Measurements from ENCODE around the gene LHFPL6. TPM values are rescaled to one million over a fixed set of nuclear protein-coding genes. Genes with fewer than 3 reads are reported as not detected.

The LHFPL6 gene
- total RNA-seq = 24.1 and 46.0 TPM in 2 replicates

DNA sequence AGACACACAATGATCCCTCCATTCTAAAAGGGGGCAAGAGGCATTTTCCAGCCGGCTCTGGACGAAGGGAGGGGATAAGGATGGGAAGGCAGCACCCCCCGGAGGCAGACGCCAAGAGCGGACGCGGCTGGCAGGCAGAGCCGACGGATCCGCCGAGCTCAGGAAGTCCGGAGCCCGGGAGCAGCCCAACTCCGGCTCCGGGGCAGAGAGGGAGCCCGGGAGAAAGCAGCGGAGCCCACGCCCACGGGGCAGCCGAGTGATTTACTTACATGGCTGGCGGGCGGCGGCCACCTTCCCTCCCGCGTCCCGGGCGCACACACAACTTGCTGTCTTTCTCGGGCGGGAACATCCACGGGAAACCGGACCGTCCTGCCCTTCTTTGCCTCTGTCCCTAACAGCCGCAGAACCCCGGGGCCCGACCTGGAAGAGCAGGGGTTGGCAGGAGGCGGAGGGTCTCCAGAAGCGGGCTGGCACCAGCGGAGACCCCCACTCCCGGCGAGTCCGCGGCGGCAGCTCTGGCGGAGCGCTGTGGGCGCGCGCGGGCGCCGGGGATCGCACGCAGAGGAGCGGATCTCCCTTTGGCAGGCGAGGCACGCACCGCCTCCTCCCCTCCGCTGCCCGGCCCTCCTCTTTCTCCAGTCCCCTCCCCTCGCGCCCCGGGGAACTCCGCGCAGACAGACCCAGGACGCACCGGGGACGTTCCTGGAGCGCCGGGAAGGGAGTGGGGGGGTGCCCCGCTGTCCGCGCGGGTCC lies at the start of gene LHFPL6:
LHFPL6 (minus strand) TSS at position 580 of the 753 bp plus-strand sequence.
- DNase-seq (ENCODE audit: low read depth, low spot score) = peak; percentile 48

DNA sequence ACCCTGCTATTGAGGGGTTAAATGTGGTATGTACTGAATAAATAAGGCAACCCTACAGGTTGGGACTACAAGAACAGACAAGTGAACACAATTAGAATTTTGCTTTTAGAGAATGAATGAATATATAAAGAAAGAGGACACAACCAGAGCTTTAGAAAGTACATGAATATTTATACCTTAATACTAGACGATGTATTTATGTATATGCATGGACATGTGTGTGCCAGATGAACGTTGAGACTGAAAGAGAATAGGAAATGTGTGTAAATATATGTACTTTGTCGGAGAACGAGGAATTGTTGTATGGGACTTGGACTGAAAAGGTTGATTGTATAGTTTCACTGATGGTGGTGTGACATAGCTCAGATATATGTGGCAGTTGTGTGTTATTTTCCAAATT lies 43.1 kb upstream of the LHFPL6 start:
- no peak for DNase-seq (ENCODE audit: low read depth, low spot score)

DNA sequence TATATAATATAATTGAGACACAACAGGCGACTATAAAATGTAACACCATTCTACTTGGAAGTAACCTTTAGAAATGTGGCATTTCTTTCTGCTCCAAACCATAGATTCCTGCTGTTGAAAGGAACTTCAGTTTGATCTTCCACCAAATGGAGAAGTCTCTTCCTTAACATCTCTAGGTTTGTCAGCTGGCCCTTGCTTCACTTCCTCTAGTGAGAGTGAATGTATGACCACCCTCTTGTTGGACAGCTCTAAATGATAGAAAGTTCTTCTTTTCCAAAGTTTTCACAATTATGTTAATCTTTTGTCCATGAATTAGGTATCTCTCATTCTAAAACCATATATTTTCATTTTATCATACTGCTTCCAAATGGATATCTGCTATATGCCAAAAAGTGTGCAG lies 38.7 kb upstream of the LHFPL6 start:
- no peak for DNase-seq (ENCODE audit: low read depth, low spot score)

DNA sequence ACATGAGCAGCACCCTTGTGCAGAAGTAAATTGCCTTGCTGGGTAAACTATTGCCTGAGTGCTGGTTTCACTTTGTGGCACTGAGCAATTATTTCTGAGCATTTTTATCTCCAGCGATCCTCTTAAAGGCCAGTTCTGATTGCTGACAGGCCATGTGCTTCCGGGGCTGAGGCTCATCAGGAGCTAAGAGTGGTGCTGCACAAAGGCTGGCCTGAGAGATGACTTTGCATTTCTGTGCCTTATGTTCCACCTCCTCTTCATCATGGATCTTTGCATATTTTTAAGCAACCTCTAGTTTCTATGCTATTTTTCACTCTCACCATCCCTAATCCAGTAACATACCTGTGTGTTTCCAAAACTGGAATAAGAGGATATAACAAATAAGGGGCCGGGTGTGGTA lies 34.9 kb upstream of the LHFPL6 start:
- DNase-seq (ENCODE audit: low read depth, low spot score) = no peak

DNA sequence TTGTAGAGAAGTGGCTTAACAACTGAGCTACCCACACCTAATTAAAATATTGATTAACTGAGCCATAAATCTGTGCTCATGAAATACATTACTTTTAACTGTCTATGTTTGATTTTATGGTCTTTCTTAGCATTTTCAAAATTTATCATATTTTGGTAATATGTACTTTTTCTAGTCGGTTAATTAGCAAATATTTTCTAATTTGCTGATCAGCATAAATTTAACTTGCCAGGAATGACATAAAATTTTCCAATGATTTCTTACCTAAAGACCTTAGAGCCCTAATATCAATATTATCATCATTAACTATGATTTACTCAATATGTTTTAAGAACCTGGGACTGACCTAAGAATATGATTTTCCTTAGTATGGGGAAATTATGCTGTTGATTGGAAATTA lies 32.6 kb upstream of the LHFPL6 start:
- DNase-seq (ENCODE audit: low read depth, low spot score) = no peak

DNA sequence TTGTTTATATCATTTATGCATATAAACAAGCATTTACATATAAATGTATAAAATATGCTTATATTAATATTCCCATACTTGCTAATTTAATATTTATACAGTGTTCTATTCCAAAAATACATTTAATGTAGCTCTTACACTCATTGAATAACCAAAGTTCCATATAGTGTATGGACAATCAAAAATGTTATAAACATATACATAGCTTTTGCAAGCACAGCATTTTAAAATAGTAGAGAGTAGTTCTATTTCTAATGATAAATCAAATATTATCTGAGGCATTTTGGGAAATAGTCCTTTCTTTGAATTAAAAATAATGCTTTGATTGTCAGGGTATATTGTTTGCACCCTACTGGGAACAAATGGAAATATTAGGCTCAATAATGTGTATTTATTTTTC lies 30.0 kb upstream of the LHFPL6 start:
- no peak for DNase-seq (ENCODE audit: low read depth, low spot score)

DNA sequence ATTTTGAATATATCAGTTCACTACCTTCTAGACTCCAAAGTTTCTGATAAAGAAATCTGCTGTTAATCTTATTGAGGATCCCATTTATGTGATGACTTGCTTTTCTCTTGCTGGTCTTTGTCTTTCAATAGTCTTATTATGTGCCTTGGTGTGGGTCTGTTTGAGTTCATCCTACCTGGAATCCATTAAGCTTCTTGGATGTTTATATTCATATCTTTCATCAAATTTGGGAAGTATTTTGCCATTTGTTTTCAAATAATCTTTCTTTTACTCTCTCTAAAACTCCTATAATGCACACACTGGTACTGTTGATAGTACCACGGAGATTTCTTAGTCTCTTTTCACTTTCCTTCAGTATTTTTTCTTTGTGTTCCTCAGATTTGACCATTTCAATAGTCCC lies 28.3 kb upstream of the LHFPL6 start:
- DNase-seq (ENCODE audit: low read depth, low spot score) = no peak

DNA sequence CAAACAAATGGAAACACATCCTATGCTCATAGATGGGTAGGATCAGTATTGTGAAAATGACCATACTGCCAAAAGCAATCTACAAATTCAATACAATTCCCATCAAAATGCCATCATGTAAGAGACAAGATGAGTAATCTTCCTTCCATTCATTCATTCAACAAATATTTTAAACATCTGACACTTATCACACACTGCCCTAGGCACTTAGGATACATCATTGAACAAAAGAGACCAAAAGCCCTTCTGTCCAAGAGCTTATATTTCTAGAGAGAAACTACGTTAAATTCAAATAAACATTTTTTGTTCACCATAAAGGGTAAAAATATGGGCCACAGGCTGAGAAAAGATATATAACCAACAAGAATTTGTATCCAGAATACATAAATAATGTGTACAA lies 20.5 kb upstream of the LHFPL6 start:
- no peak for DNase-seq (ENCODE audit: low read depth, low spot score)

DNA sequence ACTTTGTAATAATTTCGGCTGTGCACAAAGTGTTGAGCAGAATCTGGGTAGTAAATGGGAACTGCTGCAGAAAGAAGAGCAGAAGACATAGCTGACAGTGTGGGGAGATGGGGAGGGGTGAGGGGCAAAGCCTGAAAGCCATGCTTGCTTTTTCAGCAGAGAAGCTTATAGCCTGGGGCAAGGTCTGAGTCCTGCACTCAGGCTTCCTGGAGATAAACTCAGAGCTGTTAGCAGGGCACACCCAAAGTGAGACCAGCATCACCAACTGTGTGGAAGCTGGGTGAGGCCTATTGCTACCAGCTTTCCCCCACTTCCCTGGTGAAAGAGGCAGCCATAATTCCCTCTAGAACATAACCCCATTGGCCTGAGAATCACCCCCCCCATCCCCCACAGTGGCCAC lies 15.6 kb upstream of the LHFPL6 start:
- DNase-seq (ENCODE audit: low read depth, low spot score) = no peak

DNA sequence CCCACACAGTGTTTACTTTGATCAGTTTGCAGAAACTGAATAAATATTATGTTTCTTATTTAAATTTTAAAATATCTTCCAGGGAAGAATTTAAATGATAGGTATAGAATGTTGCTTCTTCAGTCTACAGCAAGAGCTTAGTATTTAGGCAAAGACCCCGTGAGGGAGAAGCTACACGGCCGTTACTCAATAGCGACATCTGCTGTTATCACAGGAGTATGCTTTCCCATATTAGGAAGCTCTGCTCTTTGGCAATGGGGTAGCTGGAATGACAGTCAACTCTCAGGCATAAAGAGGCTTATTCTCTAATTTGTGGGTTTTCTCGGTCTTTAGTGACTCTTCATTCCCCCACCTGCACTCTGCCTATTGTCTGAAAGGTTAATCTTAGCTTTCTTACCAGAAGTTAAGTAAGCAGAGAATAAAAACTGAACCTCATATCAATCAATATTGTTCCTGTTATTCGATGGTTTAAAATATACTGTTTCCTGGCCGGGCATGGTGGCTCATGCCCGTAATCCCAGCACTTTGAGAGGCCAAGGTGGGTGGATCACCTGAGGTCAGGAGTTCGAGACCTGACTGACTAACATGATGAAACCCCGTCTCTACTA lies 13.2 kb upstream of the LHFPL6 start:
- DNase-seq (ENCODE audit: low read depth, low spot score) = peak; percentile 22

DNA sequence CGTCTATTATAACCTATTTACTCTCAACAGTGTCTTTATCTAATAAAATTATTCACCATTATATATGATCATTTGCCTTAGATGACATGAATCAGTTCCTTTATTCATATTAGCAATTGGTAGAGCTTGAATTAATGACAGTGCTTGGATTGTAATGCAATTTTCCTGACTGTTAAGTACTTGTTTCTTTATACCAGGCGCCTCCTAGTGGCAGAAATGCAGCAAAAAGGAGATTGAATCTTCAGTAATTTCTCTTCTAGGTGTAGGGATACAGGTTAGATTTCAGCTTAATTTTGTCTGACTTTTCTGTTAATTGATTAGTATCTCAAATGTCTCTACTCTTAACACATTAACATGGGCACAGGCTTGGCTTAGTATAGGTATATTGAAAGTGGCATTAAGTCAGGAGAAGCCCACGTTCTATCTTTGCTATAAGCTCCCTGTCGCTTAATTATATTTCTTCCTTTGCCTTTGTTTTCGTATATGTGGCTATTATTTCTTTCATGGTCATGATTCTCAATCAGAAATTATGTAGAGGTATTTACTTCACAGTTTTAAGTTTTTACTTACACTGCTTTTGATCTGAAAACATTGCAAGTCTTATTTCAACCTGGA lies 9.1 kb upstream of the LHFPL6 start:
- DNase-seq (ENCODE audit: low read depth, low spot score) = peak; percentile 45

DNA sequence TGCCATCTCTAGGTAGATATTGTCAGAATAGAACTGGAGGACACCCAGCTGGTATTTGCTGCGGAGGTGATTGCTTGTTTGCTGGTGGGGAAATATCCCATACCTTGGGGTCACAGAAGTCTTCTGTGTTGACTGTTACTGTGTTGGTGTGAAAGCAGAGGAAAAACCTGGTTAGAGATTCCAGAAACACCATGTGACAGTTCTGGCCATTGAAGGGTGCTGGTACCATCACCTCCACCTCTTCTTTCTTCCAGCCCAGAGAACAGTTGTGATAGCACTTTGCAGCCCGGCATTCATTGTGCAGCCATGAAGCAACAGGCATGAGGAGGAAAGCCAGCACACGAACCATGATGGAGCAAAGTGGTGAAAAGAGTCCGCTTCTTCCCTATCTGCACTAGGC lies 4.9 kb upstream of the LHFPL6 start:
- DNase-seq (ENCODE audit: low read depth, low spot score) = no peak

DNA sequence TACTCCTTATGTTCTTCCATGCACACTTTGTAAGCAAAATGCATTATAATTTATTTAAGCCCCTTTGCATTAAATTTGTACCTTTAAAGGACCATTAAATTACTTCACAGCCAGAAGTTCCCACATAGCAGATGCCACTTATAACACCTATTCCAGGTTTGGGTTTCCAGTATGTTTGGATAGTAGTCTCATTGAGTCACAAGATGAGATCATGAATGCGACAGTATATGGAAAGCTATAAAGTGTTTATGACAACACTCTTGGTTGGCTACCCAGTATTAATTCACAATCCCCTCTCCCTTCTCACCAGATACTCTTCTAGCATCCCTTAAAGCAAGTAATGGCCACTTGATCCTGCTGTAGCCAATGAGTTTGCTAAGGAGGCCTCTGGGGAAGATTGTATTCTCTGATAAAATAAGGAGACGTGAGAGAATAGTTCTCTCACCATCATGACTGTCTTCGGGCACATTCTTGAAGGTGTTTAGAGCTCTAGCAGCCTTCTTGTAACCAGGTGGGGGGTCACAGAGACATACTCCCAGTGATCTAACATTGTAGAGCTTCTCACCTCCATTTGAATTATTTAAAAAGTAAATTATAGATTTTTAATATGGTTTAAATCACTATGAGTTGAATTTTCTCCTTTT lies 2.8 kb upstream of the LHFPL6 start:
- DNase-seq (ENCODE audit: low read depth, low spot score) = no peak

DNA sequence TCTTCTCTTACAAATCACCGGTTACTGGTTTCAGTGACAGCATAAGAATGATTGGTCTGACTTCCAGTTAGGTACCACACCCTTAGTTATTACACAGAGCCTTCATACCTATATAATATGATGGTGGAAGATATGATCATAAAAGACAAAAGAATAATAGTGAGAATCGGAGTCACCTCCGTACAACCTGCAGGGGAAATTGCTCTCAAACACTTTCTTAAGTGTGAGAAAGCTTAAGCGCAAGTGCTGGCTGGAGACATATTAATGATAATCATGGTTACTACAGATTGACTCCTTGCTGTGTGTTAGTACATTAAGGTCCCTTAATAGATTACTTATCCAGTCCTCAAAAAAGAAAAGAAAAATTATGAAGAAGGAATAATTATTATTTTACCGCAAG lies 1.8 kb upstream of the LHFPL6 start:
- no peak for DNase-seq (ENCODE audit: low read depth, low spot score)

DNA sequence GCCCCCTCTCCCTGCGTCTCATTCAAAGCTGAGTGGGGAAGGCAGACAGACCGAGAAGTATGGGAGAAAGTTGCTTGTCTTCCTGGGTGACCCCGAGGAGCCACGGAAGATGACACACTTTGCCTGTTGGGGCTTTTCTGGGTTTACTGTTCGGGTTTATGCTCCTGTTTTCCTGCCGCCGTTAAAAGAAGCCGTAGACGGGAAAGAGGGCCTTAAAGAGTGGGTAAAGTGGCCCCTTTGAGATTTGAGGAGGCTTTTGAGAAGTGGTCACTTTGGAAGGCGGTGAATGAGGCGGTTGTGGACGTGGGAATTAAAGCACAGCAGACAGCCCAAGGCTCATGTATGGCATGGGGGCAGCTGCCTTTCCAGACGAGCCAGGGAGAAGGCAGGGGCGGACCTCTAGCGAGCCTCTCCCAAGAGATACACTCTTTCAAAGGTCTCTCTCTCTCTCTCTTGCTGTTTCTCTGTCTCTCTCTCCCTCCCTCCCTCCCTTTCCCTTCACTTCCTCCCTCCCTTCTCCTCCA lies 493 bp upstream of the LHFPL6 start:
- no peak for DNase-seq (ENCODE audit: low read depth, low spot score)

DNA sequence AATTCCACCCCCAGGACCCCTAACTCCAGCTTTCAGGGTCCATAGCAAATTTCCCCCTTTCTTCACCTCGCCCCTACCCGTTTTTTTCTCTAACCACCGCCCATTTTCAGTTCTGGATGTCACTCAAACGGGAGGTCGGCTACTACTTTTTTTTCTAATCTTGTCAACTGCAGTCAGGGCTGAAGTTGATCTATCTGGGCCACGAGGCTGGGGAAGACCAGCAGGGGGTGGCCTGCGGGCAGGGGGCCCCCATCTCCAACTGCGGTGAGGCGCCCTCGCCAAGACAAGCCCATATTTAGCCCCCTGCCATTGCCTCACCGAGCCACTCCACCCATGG lies 748 bp downstream of the LHFPL6 start:
- no peak for DNase-seq (ENCODE audit: low read depth, low spot score)

DNA sequence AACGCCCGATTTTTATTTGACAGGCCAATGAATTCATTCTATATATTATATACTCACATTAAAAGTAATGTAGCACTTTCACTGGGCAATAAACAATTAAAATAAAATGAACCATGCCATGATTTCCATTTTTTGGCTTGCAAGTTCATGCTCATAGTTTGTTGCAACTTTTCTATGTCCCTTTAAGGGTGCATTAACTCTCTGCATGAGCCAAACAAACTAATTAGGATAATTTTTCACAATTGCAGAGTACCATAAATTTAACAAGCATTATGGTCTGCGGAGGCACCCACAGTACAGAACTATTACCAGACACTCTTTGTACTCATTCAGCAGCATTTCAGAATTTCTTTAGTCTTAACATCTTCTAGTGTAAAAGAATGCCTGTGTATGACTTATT lies 1.4 kb downstream of the LHFPL6 start:
- DNase-seq (ENCODE audit: low read depth, low spot score) = no peak

DNA sequence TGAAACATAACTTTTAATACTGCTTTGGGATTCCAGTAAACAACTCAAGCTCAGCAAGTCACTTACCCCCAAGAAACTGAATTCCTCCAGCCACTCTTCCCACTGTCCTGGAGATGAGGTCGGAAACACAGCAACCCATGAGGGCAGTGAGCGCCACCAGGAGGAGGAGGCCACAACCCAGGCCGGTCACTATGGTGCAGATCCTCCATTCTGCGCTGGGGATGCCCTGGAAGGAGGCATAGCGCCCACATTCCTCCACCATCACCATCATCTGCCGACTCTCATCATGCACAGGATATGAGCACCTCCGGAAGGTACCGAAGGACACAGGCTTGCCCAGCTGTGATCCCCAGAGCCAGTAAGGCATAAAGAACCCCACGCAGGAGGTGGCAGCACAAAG lies 2.2 kb downstream of the LHFPL6 start:
- no peak for DNase-seq (ENCODE audit: low read depth, low spot score)

DNA sequence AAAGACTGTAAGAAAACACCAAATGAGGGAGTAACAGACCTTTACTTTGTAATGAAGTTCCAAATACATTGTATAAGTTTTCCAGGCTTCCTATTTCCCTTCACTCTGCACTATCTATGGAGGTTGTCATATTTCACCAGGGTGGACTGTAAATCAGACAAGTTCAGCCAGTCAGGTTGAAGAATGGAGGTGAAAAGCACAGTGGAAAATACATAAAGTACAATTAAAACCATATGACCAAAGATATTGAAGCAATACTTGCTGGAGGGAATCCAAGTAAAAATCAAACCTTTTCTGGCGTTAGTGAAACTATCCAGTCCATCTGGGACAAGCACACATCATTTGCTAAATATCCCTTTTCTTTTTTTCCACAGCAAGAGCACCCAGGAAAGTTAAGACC lies 3.2 kb downstream of the LHFPL6 start:
- DNase-seq (ENCODE audit: low read depth, low spot score) = no peak

DNA sequence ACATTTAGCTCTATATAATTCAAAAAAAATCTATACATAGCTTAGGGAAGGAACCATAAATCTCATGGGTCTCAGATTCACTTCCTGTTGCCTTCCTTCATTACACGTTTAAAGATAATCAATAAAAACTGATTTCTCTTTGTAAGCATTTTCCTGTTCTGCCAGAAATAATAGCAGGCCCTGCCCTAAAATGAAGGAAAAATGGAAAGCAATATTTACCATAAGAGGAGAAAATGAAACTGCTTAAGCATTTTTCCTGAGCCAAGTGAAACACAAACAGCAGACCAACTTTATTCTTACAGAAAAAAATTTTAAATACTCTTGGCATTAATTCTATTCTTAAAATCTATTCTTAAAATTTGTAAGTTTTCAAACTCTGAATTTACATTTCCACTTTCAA lies 4.0 kb downstream of the LHFPL6 start:
- DNase-seq (ENCODE audit: low read depth, low spot score) = no peak

DNA sequence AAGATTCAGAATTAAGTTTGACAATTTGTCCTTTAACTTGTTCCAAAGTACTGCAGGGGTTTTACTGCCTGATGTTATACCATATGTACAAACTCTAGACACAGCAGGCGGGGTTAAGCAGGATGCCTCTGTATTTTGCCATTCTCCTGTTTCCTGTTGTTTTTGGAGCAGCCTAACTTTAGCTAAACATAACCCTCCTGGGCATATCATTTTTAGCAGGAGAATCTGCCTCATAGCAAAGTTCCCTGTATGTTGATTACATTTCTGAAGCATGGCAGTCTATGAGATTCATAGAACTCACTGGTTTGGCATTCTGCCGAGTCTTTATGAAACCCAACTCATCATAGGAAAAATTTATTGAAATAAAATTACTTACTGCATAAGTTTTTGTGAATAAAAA lies 5.2 kb downstream of the LHFPL6 start:
- DNase-seq (ENCODE audit: low read depth, low spot score) = peak; percentile 32

DNA sequence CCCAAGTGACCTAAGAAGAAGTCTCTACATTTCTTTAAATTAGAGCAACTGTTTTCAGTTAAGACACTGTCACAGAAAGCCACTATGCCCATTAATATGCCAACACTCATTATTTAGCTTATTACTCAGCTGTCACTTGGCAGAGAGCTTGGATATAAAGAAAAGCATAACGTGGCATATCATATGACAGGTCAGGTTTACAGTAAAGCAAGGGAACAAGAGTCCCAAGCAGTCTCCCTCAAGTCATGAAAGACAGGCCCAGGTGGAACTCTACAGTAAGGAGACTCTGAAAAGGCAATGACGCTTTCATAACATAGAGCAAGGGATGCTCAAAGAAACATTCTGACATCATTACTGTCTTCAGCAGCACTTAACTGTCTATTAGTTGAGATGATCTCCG lies 6.3 kb downstream of the LHFPL6 start:
- DNase-seq (ENCODE audit: low read depth, low spot score) = no peak
